Esophagus muscularis mucosa (tissue), 4 donors: ENCODE measurements around the gene MAGI3. TPM values are rescaled to one million over a fixed set of nuclear protein-coding genes. Genes with fewer than 3 reads are reported as not detected.

ENCODE experiments used
- DNase-seq: peaks from one replicate; pipeline ENCODE4 v3.0.0-alpha.2; 2017; ENCODE audit errors: extremely low spot score
- H3K27ac ChIP-seq, 4 donors: fragments of 200-600 bp; sonication (generic); replicated peaks in 1 of 4; 1 replicate in 3 of 4; 2 replicates in 1 of 4; pipeline ENCODE4 v1.5.1; 2016 to 2019; ENCODE audit warnings: mild to moderate bottlenecking in 1 of 4
- H3K27me3 ChIP-seq, 4 donors: fragments of 200-600 bp; sonication (generic); one replicate each; pipeline versions ENCODE4 v1.5.1 to v1.6.0; 2016 to 2019
- H3K36me3 ChIP-seq, 4 donors: fragments of 200-600 bp; sonication (generic); one replicate each; pipeline ENCODE4 v1.5.1; 2016 to 2019
- H3K4me1 ChIP-seq, 4 donors: fragments of 200-600 bp; sonication (generic); one replicate each; pipeline ENCODE4 v1.5.1; 2016 to 2019
- H3K4me3 ChIP-seq, 4 donors: fragments of 200-600 bp; sonication (generic); 1 replicate in 2 of 4; 2 replicates in 2 of 4; pipeline ENCODE4 v1.5.1; 2016 to 2019; ENCODE audit warnings: mild to moderate bottlenecking in 4 of 4, moderate library complexity in 1 of 4
- H3K9me3 ChIP-seq, 4 donors: fragments of 200-600 bp; sonication (generic); 1 replicate in 3 of 4; 2 replicates in 1 of 4; pipeline ENCODE4 v1.5.1; 2016 to 2019
- CTCF ChIP-seq, 3 experiments: fragments of 200-600 bp in 2 of 3; fragments of 450-650 bp in 1 of 3; sonication (generic) in 2 of 3; IDR thresholded peaks; one replicate each; pipeline ENCODE4 v1.5.1; 2017 to 2019; ENCODE audit warnings: antibody characterized with exemption in 3 of 3, mild to moderate bottlenecking in 2 of 3, moderate library complexity in 1 of 3
- EP300 ChIP-seq: sonication (generic); formaldehyde crosslinking; IDR thresholded peaks from one replicate; pipeline ENCODE4 v1.6.1; 2017; ENCODE audit warnings: antibody characterized with exemption
- POLR2A ChIP-seq: fragments of 450-650 bp; IDR thresholded peaks from one replicate; pipeline ENCODE4 v1.6.1; 2017; ENCODE audit warnings: antibody characterized with exemption, moderate library complexity, mild to moderate bottlenecking, low read depth
- POLR2AphosphoS5 ChIP-seq, 2 donors: sonication (generic); formaldehyde crosslinking; IDR thresholded peaks; one replicate each; pipeline ENCODE4 v1.6.1; 2017; ENCODE audit warnings: antibody characterized with exemption in 2 of 2
- WGBS: methylation state at CpG from one replicate; pipeline ENCODE4 v1.1.5; 2018; 5-methylcytosine and 5-hydroxymethylcytosine counted together
- intact Hi-C: fragments of 100-400 bp; cut with DNase I; formaldehyde crosslinking; loops from one replicate; pipeline ENCODE4 v1.15.1; 2023
- total RNA-seq, 4 donors: library from RNA; depleted of rRNA; stranded (reverse); fragments of >200 nt; gene quantifications; one replicate each; pipeline versions ENCODE4 v1.1.0 to v1.2.1, GENCODE V29; 2016

Gene MAGI3
- total RNA-seq, 4 donors from 2014 or later: 14.6 to 21.7 (median 16.4) TPM

GRCh38 chr1:113663165-113663951, 273.0 kb downstream of the MAGI3 start:
- whole genome bisulfite sequencing: 81% methylated on average over 5 of the region's 5 CpGs
- no peak overlapping the region for H3K27ac ChIP-seq

GRCh38 chr1:113665071-113665470, 274.8 kb downstream of the MAGI3 start:
- Histone ChIP-seq H3K36me3 (peaks cover 0 to 6% (median 2%) of the 10 kb centered on the region in 4 donors), H3K4me1 (peaks cover 0 to 2% (median 0%) of the 10 kb centered on the region in 4 donors), H3K27ac (no peak overlapping the region), H3K9me3 (no peaks in the 10 kb centered on the region), H3K4me3 (no peak overlapping the region), H3K27me3 (no peaks in the 10 kb centered on the region)
- intact Hi-C loops: no loop called here
- no peak for TF ChIP-seq CTCF (IDR thresholded peaks at IDR 0.05)
- no peak for DNase-seq

More at GRCh38 chr1:113663165-113663951, 273.0 kb downstream of the MAGI3 start:
- H3K4me1 ChIP-seq: peaks cover 0 to 11% (median 6%) of the 10 kb centered on the region in 4 donors
- H3K9me3 ChIP-seq: no peaks in the 10 kb centered on the region
- no peak overlapping the region for H3K4me3 ChIP-seq
- intact Hi-C loops: no loop called here
- no peak for DNase-seq
- no peaks in the 10 kb centered on the region for H3K27me3 ChIP-seq
- peaks cover 0 to 10% (median 2%) of the 10 kb centered on the region in 4 donors for H3K36me3 ChIP-seq
- no peak for TF ChIP-seq CTCF (IDR thresholded peaks at IDR 0.05)
- no peak for TF ChIP-seq POLR2AphosphoS5 (IDR thresholded peaks at IDR 0.05)
- TF ChIP-seq POLR2A: no peak
- TF ChIP-seq EP300: no peak

GRCh38 chr1:113666126-113666525, 275.8 kb downstream of the MAGI3 start:
- DNase-seq: no peak
- intact Hi-C loops: no loop called here
- no peak overlapping the region for H3K4me3 ChIP-seq
- H3K36me3 ChIP-seq: peaks cover 0 to 6% (median 2%) of the 10 kb centered on the region in 4 donors
- WGBS: 100% methylated on average over 2 of the region's 2 CpGs
- no peaks in the 10 kb centered on the region for H3K27me3 ChIP-seq
- H3K4me1 ChIP-seq: no peaks in the 10 kb centered on the region
- TF ChIP-seq EP300 (no peak), POLR2A (no peak), CTCF (IDR thresholded peaks at IDR 0.05) (no peak), POLR2AphosphoS5 (IDR thresholded peaks at IDR 0.05) (no peak)
- H3K27ac ChIP-seq: no peak overlapping the region
- no peaks in the 10 kb centered on the region for H3K9me3 ChIP-seq

- Histone ChIP-seq H3K36me3 (peaks cover 7 to 29% (median 19%) of the 10 kb centered on the region in 4 donors), H3K4me1 (no peaks in the 10 kb centered on the region), H3K27me3 (no peaks in the 10 kb centered on the region), H3K27ac (no peak overlapping the region), H3K4me3 (no peak overlapping the region), H3K9me3 (no peaks in the 10 kb centered on the region)
- intact Hi-C loops: no loop called here
- 94% methylated on average over 1 of the region's 1 CpG for WGBS
- DNase-seq: no peak
- TF ChIP-seq POLR2A (no peak), CTCF (IDR thresholded peaks at IDR 0.05) (no peak), EP300 (no peak), POLR2AphosphoS5 (IDR thresholded peaks at IDR 0.05) (no peak)
Observed at GRCh38 chr1:113669988-113670387, 279.7 kb downstream of the MAGI3 start.

- no peaks in the 10 kb centered on the region for H3K9me3 ChIP-seq
- H3K27me3 ChIP-seq: no peaks in the 10 kb centered on the region
- WGBS: 100% methylated on average over 1 of the region's 1 CpG
- no peak for TF ChIP-seq POLR2A
- no peak for TF ChIP-seq CTCF (IDR thresholded peaks at IDR 0.05)
- no peak for TF ChIP-seq POLR2AphosphoS5 (IDR thresholded peaks at IDR 0.05)
- TF ChIP-seq EP300: no peak
- intact Hi-C loops: no loop called here
- DNase-seq: no peak
- H3K4me3 ChIP-seq: no peak overlapping the region
- peaks cover 7 to 29% (median 19%) of the 10 kb centered on the region in 4 donors for H3K36me3 ChIP-seq
- no peaks in the 10 kb centered on the region for H3K4me1 ChIP-seq
- H3K27ac ChIP-seq: no peak overlapping the region
Observed at GRCh38 chr1:113670650-113671049, 280.3 kb downstream of the MAGI3 start.
